SK-N-SH (cell line): ENCODE results near the gene NFATC3. TPM values are rescaled to one million over a fixed set of nuclear protein-coding genes. Genes with fewer than 3 reads are reported as not detected.

ENCODE experiments used
- CTCF ChIA-PET: fragments of 300-600, 350-600 bp; formaldehyde crosslinking; extraction: SDS; loops from one replicate; lab custom pipeline; 2021; lab: Yijun Ruan, JAX
- POLR2A ChIA-PET: fragments of 350-600 bp; sonication (Branson Sonifier 250); formaldehyde crosslinking; extraction: SDS; loops from one replicate; lab custom pipeline; 2020; ENCODE audit warnings: antibody characterized with exemption, inconsistent platforms; lab: Yijun Ruan, JAX
- DNase-seq: peaks from one replicate; pipeline ENCODE4 v3.0.0; 2012
- H2AFZ ChIP-seq: fragments of 200-600 bp; sonication (generic); 2 replicates; pipeline ENCODE4 v1.8.1; 2016; ENCODE audit warnings: antibody characterized with exemption, mild to moderate bottlenecking, low read depth
- H3F3A ChIP-seq: fragments of 200-600 bp; sonication (generic); replicated peaks from 2 replicates; pipeline ENCODE3; 2016; ENCODE audit warnings: antibody characterized with exemption, mild to moderate bottlenecking; ENCODE audit not compliant: insufficient read depth
- H3K27ac ChIP-seq, 2 experiments: fragments of 200-500 bp in 1 of 2; fragments of 200-600 bp in 1 of 2; sonication (Bioruptor generic) in 1 of 2; sonication (generic), shearing (Covaris generic) in 1 of 2; 2 replicates each; pipeline versions ENCODE4 v1.5.1 to v1.6.1; 2014 to 2016; ENCODE audit warnings: low read depth in 2 of 2, inconsistent platforms in 1 of 2, low read length in 1 of 2, mild to moderate bottlenecking in 1 of 2, mixed read lengths in 1 of 2
- H3K27me3 ChIP-seq: fragments of 200-600 bp; sonication (generic), shearing (Covaris generic); 2 replicates; pipeline ENCODE4 v1.6.1; 2016; ENCODE audit warnings: mixed run types; ENCODE audit not compliant: insufficient read depth
- H3K36me3 ChIP-seq, 2 experiments: fragments of 200-500 bp in 1 of 2; fragments of 200-600 bp in 1 of 2; sonication (Bioruptor generic) in 1 of 2; sonication (generic) in 1 of 2; replicated peaks in 1 of 2; 2 replicates each; pipeline versions ENCODE3 to v1.5.1; 2014 to 2016; ENCODE audit warnings: low read length in 1 of 2, mild to moderate bottlenecking in 1 of 2; ENCODE audit not compliant: insufficient read depth in 2 of 2, control insufficient read depth in 1 of 2
- H3K4me1 ChIP-seq, 2 experiments: fragments of 200-500 bp in 1 of 2; fragments of 200-600 bp in 1 of 2; sonication (Bioruptor generic) in 1 of 2; sonication (generic), shearing (Covaris generic) in 1 of 2; 2 replicates each; pipeline versions ENCODE4 v1.5.1 to v1.6.1; 2014 to 2016; ENCODE audit warnings: low read depth in 1 of 2, low read length in 1 of 2, mixed run types in 1 of 2; ENCODE audit not compliant: insufficient read depth in 2 of 2, control insufficient read depth in 1 of 2
- H3K4me2 ChIP-seq: fragments of 200-600 bp; sonication (generic), shearing (Covaris generic); 2 replicates; pipeline ENCODE4 v1.6.1; 2017; ENCODE audit warnings: mixed run types
- H3K4me3 ChIP-seq, 2 experiments: fragments of 200-500 bp in 1 of 2; fragments of 200-600 bp in 1 of 2; sonication (Bioruptor generic) in 1 of 2; sonication (generic), shearing (Covaris generic) in 1 of 2; 2 replicates each; pipeline versions ENCODE4 v1.5.1 to v1.8.1; 2014 to 2016; ENCODE audit warnings: low read depth in 2 of 2, inconsistent platforms in 1 of 2, low read length in 1 of 2, mild to moderate bottlenecking in 1 of 2, mixed read lengths in 1 of 2, moderate library complexity in 1 of 2
- H3K79me2 ChIP-seq: fragments of 200-600 bp; sonication (generic); 2 replicates; pipeline ENCODE4 v1.8.1; 2017; ENCODE audit warnings: mild to moderate bottlenecking; ENCODE audit not compliant: insufficient read depth
- H3K9ac ChIP-seq: fragments of 200-600 bp; sonication (generic); 2 replicates; pipeline ENCODE4 v1.6.1; 2017; ENCODE audit warnings: mixed run types
- H3K9me2 ChIP-seq: fragments of 200-600 bp; sonication (generic); 2 replicates; pipeline ENCODE4 v1.6.1; 2017; ENCODE audit warnings: mixed run types
- H3K9me3 ChIP-seq: fragments of 200-600 bp; sonication (generic); 2 replicates; pipeline ENCODE4 v1.6.1; 2017; ENCODE audit warnings: mixed run types, mild to moderate bottlenecking, moderate library complexity
- H4K20me1 ChIP-seq: fragments of 200-600 bp; sonication (generic); 2 replicates; pipeline ENCODE4 v1.6.1; 2017; ENCODE audit warnings: mild to moderate bottlenecking, mixed run types; ENCODE audit not compliant: insufficient read depth
- ELF1 ChIP-seq: IDR thresholded peaks from 2 replicates; pipeline ENCODE4 v1.4.0; 2012
- EZH2phosphoT487 ChIP-seq: fragments of 200-600 bp; sonication (generic); IDR thresholded peaks from 2 replicates; pipeline ENCODE4 v1.6.1; 2017; ENCODE audit warnings: low read depth, mixed run types, mild to moderate bottlenecking, antibody characterized with exemption, moderate library complexity, borderline replicate concordance
- FOSL2 ChIP-seq: IDR thresholded peaks from 2 replicates; pipeline ENCODE4 v1.4.0; 2012; ENCODE audit warnings: low read depth, mild to moderate bottlenecking, moderate library complexity, borderline replicate concordance
- FOXJ3 ChIP-seq: sonication (generic); formaldehyde crosslinking; IDR thresholded peaks from 2 replicates; pipeline ENCODE4 v1.5.1; 2020; ENCODE audit warnings: mild to moderate bottlenecking, missing genetic modification reagents
- FOXM1 ChIP-seq: IDR thresholded peaks from 2 replicates; pipeline ENCODE4 v1.4.0; 2012; ENCODE audit warnings: low read depth, mild to moderate bottlenecking
- GABPA ChIP-seq: IDR thresholded peaks from 2 replicates; pipeline ENCODE4 v1.4.0; 2012; ENCODE audit warnings: low read depth, mild to moderate bottlenecking
- IRF3 ChIP-seq: fragments of 150-350 bp; IDR thresholded peaks from 2 replicates; pipeline ENCODE4 v1.6.1; 2016; ENCODE audit warnings: mild to moderate bottlenecking, low read depth, low read length
- JUND ChIP-seq: IDR thresholded peaks from 2 replicates; pipeline ENCODE4 v1.4.0; 2012
- MAX ChIP-seq: IDR thresholded peaks from 2 replicates; pipeline ENCODE4 v1.4.0; 2012; ENCODE audit warnings: low read depth
- PBX3 ChIP-seq: IDR thresholded peaks from 2 replicates; pipeline ENCODE4; 2012
- POLR2AphosphoS5 ChIP-seq: IDR thresholded peaks from 2 replicates; pipeline ENCODE4 v1.6.1; 2012; ENCODE audit warnings: low read depth, low read length
- RCOR1 ChIP-seq: fragments of 150-350 bp; IDR thresholded peaks from 2 replicates; pipeline ENCODE4 v1.6.1; 2017; ENCODE audit warnings: antibody characterized with exemption, low read length
- REST ChIP-seq: IDR thresholded peaks from 2 replicates; pipeline ENCODE4 v1.6.1; 2012; ENCODE audit warnings: mild to moderate bottlenecking, low read depth, low read length, moderate library complexity
- RFX5 ChIP-seq: IDR thresholded peaks from 2 replicates; pipeline ENCODE4 v1.6.1; 2012; ENCODE audit warnings: mild to moderate bottlenecking, improper control_type of control experiment, low read length
- RXRA ChIP-seq: IDR thresholded peaks from 2 replicates; pipeline ENCODE4 v1.4.0; 2012; ENCODE audit warnings: low read depth, mild to moderate bottlenecking, borderline replicate concordance
- SIN3A ChIP-seq: IDR thresholded peaks from 2 replicates; pipeline ENCODE4 v1.6.1; 2012; ENCODE audit warnings: low read depth, mild to moderate bottlenecking, low read length, moderate library complexity, borderline replicate concordance
- SMC3 ChIP-seq: IDR thresholded peaks from 2 replicates; pipeline ENCODE4 v1.6.1; 2012; ENCODE audit warnings: low read depth, low read length, improper control_type of control experiment
- TEAD4 ChIP-seq: IDR thresholded peaks from 2 replicates; pipeline ENCODE4 v1.4.0; 2012; ENCODE audit warnings: mild to moderate bottlenecking, borderline replicate concordance; ENCODE audit not compliant: insufficient read depth
- USF1 ChIP-seq: IDR thresholded peaks from 2 replicates; pipeline ENCODE4 v1.4.0; 2012; ENCODE audit warnings: low read depth, borderline replicate concordance
- YY1 ChIP-seq: IDR thresholded peaks from 2 replicates; pipeline ENCODE4 v1.4.0; 2012; ENCODE audit warnings: low read depth, mild to moderate bottlenecking
- ZBTB33 ChIP-seq: IDR thresholded peaks from 2 replicates; pipeline ENCODE4 v1.4.0; 2012; ENCODE audit warnings: low read depth, borderline replicate concordance
- WGBS: methylation state at CpG from one replicate; pipeline ENCODE4 v1.1.6; 2017; ENCODE audit warnings: low lambda C conversion rate; 5-methylcytosine and 5-hydroxymethylcytosine counted together
- polyA plus RNA-seq, 3 experiments: library from polyadenylated mRNA; depleted of rRNA; stranded (reverse); fragments of >200 nt; gene quantifications; 2 replicates each; pipeline ENCODE4 v1.2.3, GENCODE V29; 2012

Gene NFATC3
- polyA plus RNA-seq, 1 of the 3 experiments (the other 2 are of a cell fraction) = 5.7 TPM

GRCh38 chr16:68242085-68242484 is 156.9 kb downstream of the NFATC3 start (continued):
- TF ChIP-seq IRF3 (no peak), TEAD4 (no peak), SMC3 (no peak), RCOR1 (no peak)

- Histone ChIP-seq H3K9ac (no peak overlapping the region), H3K9me3 (no peaks in the 10 kb centered on the region), H4K20me1 (no peaks in the 10 kb centered on the region), H3K4me2 (no peak overlapping the region), H3K9me2 (no peaks in the 10 kb centered on the region), H3K27ac (no peak overlapping the region), H2AFZ (no peak overlapping the region)
- WGBS = 88% methylated on average over 9 of the region's 9 CpGs
- DNase-seq = no peak
- TF ChIP-seq PBX3 = no peak
- TF ChIP-seq ZBTB33 = no peak
- TF ChIP-seq GABPA = no peak
- TF ChIP-seq USF1 = no peak
- TF ChIP-seq POLR2AphosphoS5 = no peak
- no peak for TF ChIP-seq EZH2phosphoT487
- no peak for TF ChIP-seq RFX5
- TF ChIP-seq JUND = no peak
- TF ChIP-seq FOXM1 = no peak
- no peak for TF ChIP-seq YY1
- TF ChIP-seq FOXJ3 (CRISPR knock-in tag) = no peak
- no peak for TF ChIP-seq RXRA
- TF ChIP-seq SIN3A = no peak
- no peak for TF ChIP-seq SMC3
- no peak for TF ChIP-seq ELF1
- no peak for TF ChIP-seq RCOR1
- TF ChIP-seq FOSL2 = no peak
- TF ChIP-seq MAX = no peak
- TF ChIP-seq REST = no peak
- TF ChIP-seq, all 33 proteins: peak for 0
- no peaks in the 10 kb centered on the region for H3F3A ChIP-seq
- H3K27me3 ChIP-seq = no peaks in the 10 kb centered on the region
- H3K4me1 ChIP-seq = peaks cover 7 to 15% of the 10 kb centered on the region in 2 experiments; a peak in 2 of 4 replicates
- ChIA-PET CTCF (no interaction called here), POLR2A (no interaction called here)
- H3K36me3 ChIP-seq = no peaks in the 10 kb centered on the region
- H3K79me2 ChIP-seq = peaks cover 13% of the 10 kb centered on the region
- no peak overlapping the region for H3K4me3 ChIP-seq
Observed at GRCh38 chr16:68242926-68243858, 158.0 kb downstream of the NFATC3 start.
